Mesenchymal stem cell (in vitro differentiated cells and primary cell): ENCODE measurements around the gene SRP14.

Source experiments
- DNase-seq: peaks from one replicate; pipeline ENCODE4 v3.0.0-alpha.2; 2013
- H2AFZ ChIP-seq: one replicate; pipeline ENCODE4 v1.6.1; 2013; ENCODE audit warnings: low read depth, mild to moderate bottlenecking, control low read depth, inconsistent platforms, low read length, moderate library complexity
- H2AK5ac ChIP-seq: 2 replicates; pipeline ENCODE4 v1.6.1; 2013; ENCODE audit warnings: low read length, moderate library complexity, mild to moderate bottlenecking, inconsistent platforms; ENCODE audit not compliant: severe bottlenecking
- H2BK120ac ChIP-seq: one replicate; pipeline ENCODE4 v1.6.1; 2013; ENCODE audit warnings: low read depth, mild to moderate bottlenecking, inconsistent platforms, low read length, moderate library complexity
- H2BK12ac ChIP-seq, 2 experiments: one replicate each; pipeline ENCODE4 v1.6.1; 2013; ENCODE audit warnings: inconsistent platforms in 2 of 2, low read length in 2 of 2, mild to moderate bottlenecking in 2 of 2, moderate library complexity in 2 of 2, control low read depth in 1 of 2
- H2BK15ac ChIP-seq: one replicate; pipeline ENCODE4 v1.6.1; 2013; ENCODE audit warnings: mild to moderate bottlenecking, low read depth, inconsistent platforms; ENCODE audit not compliant: poor library complexity, severe bottlenecking
- H2BK5ac ChIP-seq: 2 replicates; pipeline ENCODE4 v1.6.1; 2013; ENCODE audit warnings: low read depth, mild to moderate bottlenecking, low read length, control low read depth, inconsistent platforms; ENCODE audit not compliant: poor library complexity, severe bottlenecking
- H3K14ac ChIP-seq, 2 experiments: one replicate each; pipeline ENCODE4 v1.6.1; 2013; ENCODE audit warnings: inconsistent platforms in 2 of 2, low read length in 2 of 2, control low read depth in 1 of 2, mild to moderate bottlenecking in 1 of 2, moderate library complexity in 1 of 2
- H3K18ac ChIP-seq, 2 experiments: one replicate each; pipeline ENCODE4 v1.6.1; 2013; ENCODE audit warnings: inconsistent platforms in 2 of 2, low read length in 2 of 2, control low read depth in 1 of 2, low read depth in 1 of 2, mild to moderate bottlenecking in 1 of 2
- H3K23ac ChIP-seq, 2 experiments: one replicate each; pipeline ENCODE4 v1.6.1; 2013; ENCODE audit warnings: inconsistent platforms in 2 of 2, low read length in 2 of 2, mild to moderate bottlenecking in 2 of 2, moderate library complexity in 2 of 2, control low read depth in 1 of 2
- H3K27ac ChIP-seq: 2 replicates; pipeline ENCODE4 v1.5.1; 2013; ENCODE audit warnings: mild to moderate bottlenecking, moderate library complexity, low read length, control low read depth, inconsistent platforms; ENCODE audit not compliant: poor library complexity, severe bottlenecking
- H3K27me3 ChIP-seq, 2 experiments: 2 replicates each; pipeline versions ENCODE4 v1.6.1 to v1.7.0; 2013; ENCODE audit warnings: low read length in 2 of 2, mild to moderate bottlenecking in 2 of 2, moderate library complexity in 2 of 2, control low read depth in 1 of 2, inconsistent platforms in 1 of 2; ENCODE audit not compliant: control insufficient read depth in 1 of 2, insufficient read depth in 1 of 2
- H3K36me3 ChIP-seq, 2 experiments: 2 replicates each; pipeline versions ENCODE4 v1.6.1 to v1.7.0; 2013; ENCODE audit warnings: low read length in 2 of 2, control low read depth in 1 of 2, inconsistent platforms in 1 of 2, low read depth in 1 of 2, mild to moderate bottlenecking in 1 of 2; ENCODE audit not compliant: insufficient read depth in 2 of 2, control insufficient read depth in 1 of 2
- H3K4ac ChIP-seq, 2 experiments: one replicate each; pipeline ENCODE4 v1.6.1; 2013; ENCODE audit warnings: inconsistent platforms in 2 of 2, low read length in 2 of 2, mild to moderate bottlenecking in 2 of 2, moderate library complexity in 2 of 2, control low read depth in 1 of 2, low read depth in 1 of 2
- H3K4me1 ChIP-seq: 2 replicates; pipeline ENCODE4 v1.6.1; 2013; ENCODE audit warnings: low read depth, low read length, control low read depth; ENCODE audit not compliant: control insufficient read depth, insufficient read depth
- H3K4me2 ChIP-seq: 2 replicates; pipeline ENCODE4 v1.6.1; 2013; ENCODE audit warnings: low read length, mild to moderate bottlenecking, inconsistent platforms; ENCODE audit not compliant: poor library complexity, severe bottlenecking
- H3K4me3 ChIP-seq, 2 experiments: 2 replicates each; pipeline versions ENCODE4 v1.5.1 to v1.7.0; 2013; ENCODE audit warnings: low read length in 2 of 2, mild to moderate bottlenecking in 2 of 2, control low read depth in 1 of 2, low read depth in 1 of 2; ENCODE audit not compliant: insufficient read depth in 1 of 2
- H3K79me1 ChIP-seq: replicated peaks from 2 replicates; pipeline ENCODE4 v1.6.1; 2013; ENCODE audit warnings: mild to moderate bottlenecking, control low read depth, low read length, inconsistent platforms; ENCODE audit not compliant: poor library complexity, severe bottlenecking
- H3K9ac ChIP-seq: 2 replicates; pipeline ENCODE4 v1.7.0; 2013; ENCODE audit warnings: mild to moderate bottlenecking, low read length, moderate library complexity
- H3K9me3 ChIP-seq: 2 replicates; pipeline ENCODE4 v1.7.0; 2013; ENCODE audit warnings: mild to moderate bottlenecking, low read length; ENCODE audit not compliant: control insufficient read depth
- H4K8ac ChIP-seq: one replicate; pipeline ENCODE4 v1.6.1; 2013; ENCODE audit warnings: inconsistent platforms, mild to moderate bottlenecking, low read length, moderate library complexity
- H4K91ac ChIP-seq: one replicate; pipeline ENCODE4 v1.6.1; 2013; ENCODE audit warnings: mild to moderate bottlenecking, low read length, inconsistent platforms
- WGBS: methylation state at CpG from one replicate; pipeline ENCODE4 v1.1.7; 2013; ENCODE audit warnings: mixed read lengths; 5-methylcytosine and 5-hydroxymethylcytosine counted together

SRP14 gene

GRCh38 chr15:40080847-40081246 lies 41.9 kb upstream of the SRP14 start:
- Histone ChIP-seq H4K8ac (no peak overlapping the region), H3K23ac (no peak overlapping the region), H3K27me3 (no peaks in the 10 kb centered on the region), H2BK120ac (no peak overlapping the region), H4K91ac (peak overlapping the region; percentile 57), H3K9me3 (no peaks in the 10 kb centered on the region), H3K4me1 (peaks cover 15% of the 10 kb centered on the region), H3K36me3 (no peaks in the 10 kb centered on the region), H3K18ac (peak overlapping the region; percentile 64 to 68), H3K14ac (no peak overlapping the region), H2BK5ac (no peak overlapping the region), H3K9ac (peak overlapping the region; percentile 88), H3K79me1 (no peaks in the 10 kb centered on the region), H2BK15ac (no peak overlapping the region), H2BK12ac (peak overlapping the region; percentile 75 to 91), H2AFZ (no peak overlapping the region), H3K4me3 (peak overlapping the region in 1 of 2 experiments; percentile 68), H3K4ac (peak overlapping the region in 1 of 2 experiments; percentile 90), H2AK5ac (peak overlapping the region; percentile 81), H3K27ac (no peak overlapping the region), H3K4me2 (no peak overlapping the region)
- WGBS = 58% methylated on average over 4 of the region's 5 CpGs
- DNase-seq = no peak

- Histone ChIP-seq H4K91ac (no peak overlapping the region), H3K9me3 (no peaks in the 10 kb centered on the region), H3K4me2 (no peak overlapping the region), H4K8ac (no peak overlapping the region), H2BK15ac (no peak overlapping the region), H2BK12ac (peak overlapping the region in 1 of 2 experiments; percentile 32), H3K27me3 (no peaks in the 10 kb centered on the region), H2BK5ac (no peak overlapping the region), H3K9ac (no peak overlapping the region), H3K4ac (no peak overlapping the region), H2AFZ (no peak overlapping the region), H3K4me3 (no peak overlapping the region), H2AK5ac (peak overlapping the region; percentile 3), H3K14ac (no peak overlapping the region), H3K79me1 (no peaks in the 10 kb centered on the region), H3K18ac (no peak overlapping the region), H2BK120ac (no peak overlapping the region), H3K23ac (no peak overlapping the region), H3K36me3 (no peaks in the 10 kb centered on the region), H3K27ac (no peak overlapping the region), H3K4me1 (peaks cover 19% of the 10 kb centered on the region)
- DNase-seq = no peak
- WGBS = 60% methylated on average over 1 of the region's 1 CpG
Observed at GRCh38 chr15:40080104-40080503, 41.1 kb upstream of the SRP14 start.

GRCh38 chr15:40079456-40079855 lies 40.5 kb upstream of the SRP14 start:
- no peak overlapping the region for H3K14ac ChIP-seq
- no peak overlapping the region for H3K4ac ChIP-seq
- no peak overlapping the region for H2AK5ac ChIP-seq
- no peaks in the 10 kb centered on the region for H3K9me3 ChIP-seq
- H4K8ac ChIP-seq = no peak overlapping the region
- H2BK5ac ChIP-seq = no peak overlapping the region
- H2BK12ac ChIP-seq = no peak overlapping the region
- H2BK120ac ChIP-seq = no peak overlapping the region
- H3K79me1 ChIP-seq = no peaks in the 10 kb centered on the region
- no peak overlapping the region for H3K23ac ChIP-seq
- H3K9ac ChIP-seq = no peak overlapping the region
- H3K4me1 ChIP-seq = peaks cover 18% of the 10 kb centered on the region
- H2BK15ac ChIP-seq = no peak overlapping the region
- H2AFZ ChIP-seq = no peak overlapping the region
- H3K18ac ChIP-seq = no peak overlapping the region
- no peak for DNase-seq
- no peak overlapping the region for H3K4me3 ChIP-seq
- no peak overlapping the region for H3K4me2 ChIP-seq
- no peak overlapping the region for H3K27ac ChIP-seq
- WGBS = 97% methylated on average over 6 of the region's 6 CpGs
- no peaks in the 10 kb centered on the region for H3K36me3 ChIP-seq
- no peak overlapping the region for H4K91ac ChIP-seq
- no peaks in the 10 kb centered on the region for H3K27me3 ChIP-seq

GRCh38 chr15:40075298-40076044 lies 36.5 kb upstream of the SRP14 start:
- no peaks in the 10 kb centered on the region for H3K79me1 ChIP-seq
- DNase-seq = peak; percentile 60
- no peak overlapping the region for H2BK5ac ChIP-seq
- peak overlapping the region; percentile 40 to 52 for H3K18ac ChIP-seq
- no peaks in the 10 kb centered on the region for H3K36me3 ChIP-seq
- no peak overlapping the region for H3K9ac ChIP-seq
- no peak overlapping the region for H3K23ac ChIP-seq
- H2AFZ ChIP-seq = no peak overlapping the region
- no peak overlapping the region for H3K4me2 ChIP-seq
- H3K14ac ChIP-seq = peak overlapping the region in 1 of 2 experiments; percentile 90
- H2AK5ac ChIP-seq = peak overlapping the region; percentile 53
- no peak overlapping the region for H4K91ac ChIP-seq
- H3K4ac ChIP-seq = peak overlapping the region; percentile 27 to 47
- no peaks in the 10 kb centered on the region for H3K9me3 ChIP-seq
- H3K4me1 ChIP-seq = peaks cover 9% of the 10 kb centered on the region
- peak overlapping the region; percentile 21 for H2BK120ac ChIP-seq
- 81% methylated on average over 18 of the region's 18 CpGs for WGBS
- no peaks in the 10 kb centered on the region for H3K27me3 ChIP-seq
- no peak overlapping the region for H3K4me3 ChIP-seq
- H4K8ac ChIP-seq = peak overlapping the region; percentile 36
- no peak overlapping the region for H2BK15ac ChIP-seq
- peak overlapping the region in 1 of 2 experiments; percentile 92 for H2BK12ac ChIP-seq
- H3K27ac ChIP-seq = no peak overlapping the region
